HG02798 (cell line): ENCODE measurements around the gene PCDHGB7.
"Not testable (repeated sequence)": the region's sequence is repeated elsewhere in the genome, so short reads cannot be mapped to it uniquely, and the experiment has no call there.

ENCODE experiments used
- ATAC-seq: cut with Tn5 transposase; IDR thresholded peaks from one replicate; pipeline ENCODE4 v1.9.1; 2021; ENCODE audit warnings: mild to moderate bottlenecking; ENCODE audit not compliant: unreplicated experiment, poor library complexity

PCDHGB7 gene

GRCh38 chr5:141394401-141395187 is 22.9 kb upstream of the PCDHGB7 start:
- ATAC-seq = not testable (repeated sequence)

GRCh38 chr5:141397756-141398551 is 19.5 kb upstream of the PCDHGB7 start, which contains the start of gene PCDHGB5:
Gene PCDHGB5, plus strand, starts transcription at chr5:141397947. Its CDS starts 181 bp downstream, at chr5:141398128.
- peak; percentile 96 for ATAC-seq

GRCh38 chr5:141398608-141399007 is 18.9 kb upstream of the PCDHGB7 start:
- ATAC-seq = no peak

DNA sequence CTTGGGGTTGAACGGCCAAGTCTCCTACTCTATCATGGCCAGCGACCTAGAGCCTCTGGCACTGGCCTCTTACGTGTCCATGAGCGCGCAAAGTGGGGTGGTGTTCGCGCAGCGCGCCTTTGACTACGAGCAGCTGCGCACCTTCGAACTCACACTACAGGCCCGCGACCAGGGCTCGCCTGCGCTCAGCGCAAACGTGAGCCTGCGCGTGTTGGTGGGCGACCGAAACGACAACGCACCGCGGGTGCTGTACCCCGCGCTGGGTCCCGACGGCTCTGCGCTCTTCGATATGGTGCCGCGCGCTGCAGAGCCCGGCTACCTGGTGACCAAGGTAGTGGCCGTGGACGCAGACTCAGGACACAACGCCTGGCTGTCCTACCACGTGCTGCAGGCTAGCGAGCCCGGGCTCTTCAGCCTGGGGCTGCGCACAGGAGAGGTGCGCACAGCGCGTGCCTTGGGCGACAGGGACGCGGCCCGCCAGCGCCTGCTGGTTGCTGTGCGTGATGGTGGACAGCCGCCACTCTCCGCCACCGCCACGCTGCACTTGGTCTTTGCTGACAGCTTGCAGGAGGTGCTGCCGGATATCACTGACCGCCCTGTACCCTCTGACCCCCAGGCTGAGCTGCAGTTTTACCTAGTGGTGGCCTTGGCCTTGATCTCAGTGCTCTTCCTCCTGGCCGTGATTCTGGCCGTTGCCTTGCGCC is 17.8 kb upstream of the PCDHGB7 start:
- no peak for ATAC-seq

GRCh38 chr5:141402553-141403243 is 14.8 kb upstream of the PCDHGB7 start, which contains the start of gene PCDHGA9:
Gene PCDHGA9, plus strand, starts transcription at chr5:141402778. Its CDS starts 175 bp downstream, at chr5:141402953.
- no peak for ATAC-seq

DNA sequence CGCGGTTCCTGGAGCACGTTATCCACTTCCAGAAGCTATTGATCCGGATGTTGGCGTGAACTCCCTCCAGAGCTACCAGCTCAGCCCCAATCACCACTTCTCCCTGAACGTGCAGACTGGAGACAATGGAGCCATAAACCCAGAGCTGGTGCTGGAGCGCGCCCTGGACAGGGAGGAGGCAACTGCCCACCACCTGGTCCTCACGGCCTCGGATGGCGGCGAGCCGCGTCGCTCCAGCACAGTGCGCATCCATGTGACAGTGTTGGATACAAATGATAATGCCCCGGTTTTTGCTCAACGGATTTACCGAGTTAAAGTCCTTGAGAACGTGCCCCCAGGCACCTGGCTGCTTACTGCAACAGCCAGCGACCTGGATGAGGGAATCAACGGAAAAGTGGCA is 14.1 kb upstream of the PCDHGB7 start:
- no peak for ATAC-seq

- not testable (repeated sequence) for ATAC-seq
These were observed 9.5 kb upstream of the PCDHGB7 start, which contains the start of gene PCDHGB6 for GRCh38 chr5:141407790-141408505. Gene PCDHGB6, plus strand, starts transcription at chr5:141408021. Its CDS starts 182 bp downstream, at chr5:141408203.

DNA sequence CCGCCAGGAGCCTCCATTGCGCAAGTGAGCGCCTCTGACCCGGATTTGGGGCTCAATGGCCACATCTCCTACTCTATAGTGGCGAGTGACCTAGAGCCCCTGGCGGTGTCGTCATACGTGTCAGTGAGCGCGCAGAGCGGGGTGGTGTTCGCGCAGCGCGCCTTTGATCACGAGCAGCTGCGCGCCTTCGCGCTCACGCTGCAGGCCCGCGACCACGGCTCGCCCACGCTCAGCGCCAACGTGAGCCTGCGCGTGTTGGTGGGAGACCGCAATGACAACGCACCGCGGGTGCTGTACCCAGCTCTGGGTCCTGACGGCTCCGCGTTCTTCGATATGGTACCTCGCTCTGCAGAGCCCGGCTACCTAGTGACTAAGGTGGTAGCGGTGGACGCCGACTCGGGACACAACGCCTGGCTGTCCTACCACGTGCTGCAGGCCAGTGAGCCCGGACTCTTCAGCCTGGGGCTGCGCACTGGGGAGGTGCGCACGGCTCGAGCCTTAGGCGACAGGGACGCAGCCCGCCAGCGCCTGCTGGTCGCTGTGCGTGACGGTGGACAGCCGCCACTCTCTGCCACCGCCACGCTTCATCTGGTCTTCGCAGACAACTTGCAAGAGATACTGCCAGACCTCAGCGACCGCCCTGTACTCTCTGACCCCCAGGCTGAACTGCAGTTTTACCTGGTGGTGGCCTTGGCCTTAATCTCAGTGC is 7.7 kb upstream of the PCDHGB7 start:
- no peak for ATAC-seq

- ATAC-seq = no peak
These were observed 5.9 kb upstream of the PCDHGB7 start for GRCh38 chr5:141411575-141411974.

- ATAC-seq = peak; percentile 69
These were observed 4.5 kb upstream of the PCDHGB7 start, which contains the start of gene PCDHGA10 for GRCh38 chr5:141412854-141413539. Gene PCDHGA10, plus strand, starts transcription at chr5:141412987. Its CDS starts 189 bp downstream, at chr5:141413176.

GRCh38 chr5:141413540-141414069 is 3.9 kb upstream of the PCDHGB7 start:
- ATAC-seq = no peak

DNA sequence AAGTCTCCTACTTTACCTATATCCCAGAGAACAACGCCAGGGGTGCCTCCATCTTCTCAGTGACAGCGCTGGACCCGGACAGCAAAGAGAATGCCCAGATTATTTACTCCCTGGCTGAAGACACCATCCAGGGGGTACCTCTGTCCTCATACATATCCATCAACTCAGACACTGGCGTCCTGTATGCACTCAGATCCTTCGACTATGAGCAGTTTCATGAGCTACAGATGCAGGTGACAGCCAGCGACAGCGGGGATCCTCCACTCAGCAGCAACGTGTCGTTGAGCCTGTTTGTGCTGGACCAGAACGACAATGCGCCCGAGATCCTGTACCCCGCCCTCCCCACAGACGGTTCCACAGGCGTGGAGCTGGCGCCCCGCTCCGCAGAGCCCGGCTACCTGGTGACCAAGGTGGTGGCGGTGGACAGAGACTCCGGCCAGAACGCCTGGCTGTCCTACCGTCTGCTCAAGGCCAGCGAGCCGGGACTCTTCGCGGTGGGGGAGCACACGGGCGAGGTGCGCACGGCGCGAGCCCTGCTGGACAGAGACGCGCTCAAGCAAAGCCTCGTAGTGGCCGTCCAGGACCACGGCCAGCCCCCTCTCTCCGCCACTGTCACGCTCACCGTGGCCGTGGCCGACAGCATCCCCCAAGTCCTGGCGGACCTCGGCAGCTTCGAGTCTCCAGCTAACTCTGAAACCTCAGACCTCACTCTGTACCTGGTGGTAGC is 2.8 kb upstream of the PCDHGB7 start:
- ATAC-seq = not testable (repeated sequence)

GRCh38 chr5:141415275-141415618 is 2.2 kb upstream of the PCDHGB7 start:
- ATAC-seq = not testable (repeated sequence)

DNA sequence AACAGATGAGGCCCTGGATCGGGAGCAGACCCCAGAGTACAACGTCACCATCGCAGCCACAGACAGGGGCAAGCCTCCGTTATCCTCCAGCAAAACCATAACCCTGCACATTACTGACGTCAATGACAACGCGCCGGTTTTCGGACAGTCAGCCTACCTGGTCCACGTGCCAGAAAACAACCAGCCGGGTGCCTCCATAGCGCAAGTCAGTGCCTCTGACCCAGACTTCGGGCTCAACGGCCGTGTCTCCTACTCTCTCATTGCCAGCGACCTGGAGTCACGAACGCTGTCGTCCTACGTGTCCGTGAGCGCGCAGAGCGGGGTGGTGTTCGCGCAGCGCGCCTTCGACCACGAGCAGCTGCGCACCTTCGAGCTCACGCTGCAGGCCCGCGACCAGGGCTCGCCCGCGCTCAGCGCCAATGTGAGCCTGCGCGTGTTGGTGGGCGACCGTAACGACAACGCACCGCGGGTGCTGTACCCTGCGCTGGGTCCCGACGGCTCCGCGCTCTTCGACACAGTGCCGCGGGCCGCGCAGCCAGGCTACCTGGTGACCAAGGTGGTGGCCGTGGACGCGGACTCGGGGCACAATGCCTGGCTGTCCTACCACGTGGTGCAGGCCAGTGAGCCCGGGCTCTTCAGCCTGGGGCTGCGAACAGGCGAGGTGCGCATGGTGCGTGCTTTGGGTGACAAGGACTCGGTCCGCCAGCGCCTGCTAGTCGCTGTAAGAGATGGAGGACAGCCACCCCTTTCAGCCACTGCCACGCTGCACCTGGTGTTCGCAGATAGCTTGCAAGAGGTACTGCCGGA is 1.8 kb downstream of the PCDHGB7 start:
- no peak for ATAC-seq

GRCh38 chr5:141420855-141421488 is 3.5 kb downstream of the PCDHGB7 start, which contains the start of gene PCDHGA11:
Gene PCDHGA11, plus strand, starts transcription at chr5:141421051. Its CDS starts 177 bp downstream, at chr5:141421228.
- peak; percentile 56 for ATAC-seq

DNA sequence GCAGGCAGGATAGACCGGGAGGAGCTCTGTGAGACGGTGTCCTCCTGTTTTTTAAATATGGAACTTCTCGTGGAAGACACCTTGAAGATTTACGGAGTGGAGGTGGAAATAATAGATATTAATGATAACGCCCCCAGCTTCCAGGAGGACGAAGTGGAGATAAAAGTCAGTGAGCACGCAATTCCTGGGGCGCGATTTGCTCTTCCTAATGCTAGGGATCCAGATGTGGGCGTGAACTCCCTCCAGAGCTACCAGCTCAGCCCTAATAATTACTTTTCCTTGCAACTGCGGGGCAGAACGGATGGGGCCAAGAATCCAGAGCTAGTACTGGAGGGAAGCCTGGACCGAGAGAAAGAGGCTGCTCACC is 4.0 kb downstream of the PCDHGB7 start:
- ATAC-seq = no peak
